Stomach (tissue), 4 donors: ENCODE results near the gene CIZ1.

Experiments used
- CTCF ChIP-seq, 7 experiments: fragments of 450-650 bp in 4 of 7; fragments of 200-600 bp in 3 of 7; sonication (generic) in 3 of 7; IDR thresholded peaks; one replicate each; pipeline ENCODE4 v1.5.1; 2016 to 2019; ENCODE audit warnings: antibody characterized with exemption in 7 of 7, control low read depth in 2 of 7, mild to moderate bottlenecking in 1 of 7
- EP300 ChIP-seq: sonication (generic); formaldehyde crosslinking; IDR thresholded peaks from one replicate; pipeline ENCODE4 v1.6.1; 2017; ENCODE audit warnings: antibody characterized with exemption
- POLR2A ChIP-seq, 4 donors: fragments of 450-650 bp; IDR thresholded peaks; one replicate each; pipeline ENCODE4 v1.6.1; 2016; ENCODE audit warnings: antibody characterized with exemption in 4 of 4, control low read depth in 2 of 4, mild to moderate bottlenecking in 1 of 4, moderate library complexity in 1 of 4
- POLR2AphosphoS5 ChIP-seq, 3 donors: sonication (generic); formaldehyde crosslinking; IDR thresholded peaks; one replicate each; pipeline ENCODE4 v1.6.1; 2016; ENCODE audit warnings: antibody characterized with exemption in 3 of 3

GRCh38 chr9:128218172-128218517 is 26.8 kb upstream of the CIZ1 start:
- no peak for TF ChIP-seq CTCF (IDR thresholded peaks at IDR 0.05)
- TF ChIP-seq POLR2AphosphoS5 (IDR thresholded peaks at IDR 0.05): no peak
- TF ChIP-seq EP300: no peak
- TF ChIP-seq POLR2A (IDR thresholded peaks at IDR 0.05): no peak
